Stomach (tissue), 4 donors: ENCODE measurements around the gene MUC15.

Experiments used
- POLR2A ChIP-seq, 4 donors: fragments of 450-650 bp; IDR thresholded peaks; one replicate each; pipeline ENCODE4 v1.6.1; 2016; ENCODE audit warnings: antibody characterized with exemption in 4 of 4, control low read depth in 2 of 4, mild to moderate bottlenecking in 1 of 4, moderate library complexity in 1 of 4
- TF ChIP-seq, protein P1 (sequence below), 7 experiments: fragments of 450-650 bp in 4 of 7; fragments of 200-600 bp in 3 of 7; sonication (generic) in 3 of 7; IDR thresholded peaks; one replicate each; pipeline ENCODE4 v1.5.1; 2016 to 2019; ENCODE audit warnings: antibody characterized with exemption in 7 of 7, control low read depth in 2 of 7, mild to moderate bottlenecking in 1 of 7

DNA sequence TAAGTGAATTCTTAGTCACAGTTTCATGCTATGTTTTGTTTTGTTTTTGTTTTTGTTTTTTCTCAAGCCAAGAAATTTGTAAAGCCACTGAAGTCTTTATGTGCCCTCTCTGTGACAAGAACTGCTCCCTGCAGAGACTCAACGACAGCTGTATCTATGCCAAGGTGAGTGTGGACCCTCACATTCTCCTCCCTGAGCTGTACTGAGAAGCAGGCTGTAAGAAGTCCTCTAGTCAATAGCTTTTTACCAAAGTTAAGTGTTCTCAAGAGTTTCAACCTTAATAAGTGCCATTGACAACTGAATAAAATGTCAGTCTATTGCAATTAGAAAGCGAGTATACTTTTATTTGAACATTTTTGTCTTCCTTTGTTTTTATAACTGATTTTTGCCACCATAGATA, 18.9 kb downstream of the MUC15 start:
- TF ChIP-seq POLR2A (IDR thresholded peaks at IDR 0.05): no peak
- TF ChIP-seq, protein P1, sequence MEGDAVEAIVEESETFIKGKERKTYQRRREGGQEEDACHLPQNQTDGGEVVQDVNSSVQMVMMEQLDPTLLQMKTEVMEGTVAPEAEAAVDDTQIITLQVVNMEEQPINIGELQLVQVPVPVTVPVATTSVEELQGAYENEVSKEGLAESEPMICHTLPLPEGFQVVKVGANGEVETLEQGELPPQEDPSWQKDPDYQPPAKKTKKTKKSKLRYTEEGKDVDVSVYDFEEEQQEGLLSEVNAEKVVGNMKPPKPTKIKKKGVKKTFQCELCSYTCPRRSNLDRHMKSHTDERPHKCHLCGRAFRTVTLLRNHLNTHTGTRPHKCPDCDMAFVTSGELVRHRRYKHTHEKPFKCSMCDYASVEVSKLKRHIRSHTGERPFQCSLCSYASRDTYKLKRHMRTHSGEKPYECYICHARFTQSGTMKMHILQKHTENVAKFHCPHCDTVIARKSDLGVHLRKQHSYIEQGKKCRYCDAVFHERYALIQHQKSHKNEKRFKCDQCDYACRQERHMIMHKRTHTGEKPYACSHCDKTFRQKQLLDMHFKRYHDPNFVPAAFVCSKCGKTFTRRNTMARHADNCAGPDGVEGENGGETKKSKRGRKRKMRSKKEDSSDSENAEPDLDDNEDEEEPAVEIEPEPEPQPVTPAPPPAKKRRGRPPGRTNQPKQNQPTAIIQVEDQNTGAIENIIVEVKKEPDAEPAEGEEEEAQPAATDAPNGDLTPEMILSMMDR (IDR thresholded peaks at IDR 0.05): no peak
